Subcutaneous adipose tissue (tissue), 4 donors: ENCODE data around the gene EPHB3. TPM values are rescaled to one million over a fixed set of nuclear protein-coding genes. Genes with fewer than 3 reads are reported as not detected.

ENCODE experiments used
- total RNA-seq, 4 donors: library from RNA; depleted of rRNA; stranded (reverse); fragments of >200 nt; gene quantifications; one replicate each; pipeline ENCODE4 v1.1.0, GENCODE V29; 2016
- TF ChIP-seq, protein P1 (sequence below): fragments of 450-650 bp; IDR thresholded peaks from one replicate; pipeline ENCODE4 v1.5.1; 2016; ENCODE audit warnings: low read depth, mild to moderate bottlenecking, control low read depth, antibody characterized with exemption, moderate library complexity

The EPHB3 gene
- total RNA-seq, 4 donors from 2014 or later, result 0.17 to 0.22 TPM; not detected in 2

DNA sequence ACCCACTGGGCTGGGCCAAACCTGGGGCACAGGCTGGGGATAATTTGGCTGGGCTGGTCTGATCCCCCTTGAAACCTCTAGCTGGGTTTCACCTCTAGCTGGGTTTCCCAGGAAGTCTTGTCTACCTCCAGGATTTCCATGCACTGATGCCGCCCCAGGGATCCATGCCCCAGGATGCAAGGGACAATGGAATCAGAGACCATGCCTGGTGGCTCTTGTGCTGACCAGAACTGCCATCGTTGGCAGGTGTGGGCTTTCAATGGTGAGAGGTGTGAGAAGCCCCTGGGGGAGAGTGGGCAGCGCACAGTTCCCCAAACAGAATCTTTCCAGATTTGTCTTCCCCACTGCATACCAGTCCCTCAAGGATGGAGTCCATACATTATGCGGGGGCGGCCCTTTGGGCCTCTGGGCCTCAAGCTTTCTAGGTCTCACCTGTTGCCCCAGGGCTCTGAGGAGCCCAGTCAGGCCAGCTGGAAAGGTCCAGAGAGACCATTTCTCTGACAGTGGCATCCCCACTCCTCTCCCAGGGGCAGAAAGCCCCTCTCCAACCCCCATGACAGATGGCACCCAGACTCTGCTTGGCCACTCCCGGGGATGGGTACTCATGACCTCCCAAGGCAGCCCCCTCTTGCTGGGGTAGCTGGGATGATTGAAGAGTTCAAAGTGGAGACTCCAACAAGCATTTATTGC is 35.4 kb downstream of the EPHB3 start:
- TF ChIP-seq, protein P1, sequence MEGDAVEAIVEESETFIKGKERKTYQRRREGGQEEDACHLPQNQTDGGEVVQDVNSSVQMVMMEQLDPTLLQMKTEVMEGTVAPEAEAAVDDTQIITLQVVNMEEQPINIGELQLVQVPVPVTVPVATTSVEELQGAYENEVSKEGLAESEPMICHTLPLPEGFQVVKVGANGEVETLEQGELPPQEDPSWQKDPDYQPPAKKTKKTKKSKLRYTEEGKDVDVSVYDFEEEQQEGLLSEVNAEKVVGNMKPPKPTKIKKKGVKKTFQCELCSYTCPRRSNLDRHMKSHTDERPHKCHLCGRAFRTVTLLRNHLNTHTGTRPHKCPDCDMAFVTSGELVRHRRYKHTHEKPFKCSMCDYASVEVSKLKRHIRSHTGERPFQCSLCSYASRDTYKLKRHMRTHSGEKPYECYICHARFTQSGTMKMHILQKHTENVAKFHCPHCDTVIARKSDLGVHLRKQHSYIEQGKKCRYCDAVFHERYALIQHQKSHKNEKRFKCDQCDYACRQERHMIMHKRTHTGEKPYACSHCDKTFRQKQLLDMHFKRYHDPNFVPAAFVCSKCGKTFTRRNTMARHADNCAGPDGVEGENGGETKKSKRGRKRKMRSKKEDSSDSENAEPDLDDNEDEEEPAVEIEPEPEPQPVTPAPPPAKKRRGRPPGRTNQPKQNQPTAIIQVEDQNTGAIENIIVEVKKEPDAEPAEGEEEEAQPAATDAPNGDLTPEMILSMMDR, result no peak

DNA sequence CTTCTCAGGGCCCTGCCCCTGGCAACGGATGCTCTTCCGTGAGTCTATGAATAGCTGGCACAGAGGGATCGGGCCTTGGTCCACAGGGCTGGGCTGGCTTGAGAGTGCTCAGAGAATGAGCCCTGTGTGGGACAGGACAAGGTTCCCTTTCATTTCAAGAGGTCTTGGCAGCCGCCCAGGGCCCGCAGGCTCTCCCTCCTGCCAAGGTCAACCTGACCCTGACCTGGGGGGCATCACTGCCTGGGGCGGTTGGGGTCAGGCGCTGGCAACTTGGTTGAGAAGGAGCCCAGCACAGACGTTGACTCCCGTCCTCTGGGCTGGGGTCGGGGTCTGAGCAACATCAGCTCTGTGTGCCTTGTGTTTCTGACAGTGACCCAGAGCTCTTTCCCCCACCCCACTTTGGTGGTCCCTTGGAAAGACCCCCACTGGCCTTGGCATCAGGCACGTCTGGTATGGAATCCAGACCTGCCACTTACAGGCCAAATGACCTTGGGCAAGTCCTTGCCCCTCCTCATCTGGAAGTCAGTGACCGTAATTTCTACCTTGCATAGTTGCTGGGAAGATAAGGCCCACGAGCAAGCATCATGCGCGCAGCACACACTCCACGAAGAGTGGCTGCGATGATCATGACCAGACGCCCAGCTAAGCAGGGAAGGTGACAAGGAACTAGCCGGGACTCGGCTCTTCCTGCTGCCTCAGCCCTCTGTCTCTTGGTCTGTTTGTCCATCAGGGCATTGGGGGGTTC is 36.4 kb downstream of the EPHB3 start:
- TF ChIP-seq, protein P1, result no peak

DNA sequence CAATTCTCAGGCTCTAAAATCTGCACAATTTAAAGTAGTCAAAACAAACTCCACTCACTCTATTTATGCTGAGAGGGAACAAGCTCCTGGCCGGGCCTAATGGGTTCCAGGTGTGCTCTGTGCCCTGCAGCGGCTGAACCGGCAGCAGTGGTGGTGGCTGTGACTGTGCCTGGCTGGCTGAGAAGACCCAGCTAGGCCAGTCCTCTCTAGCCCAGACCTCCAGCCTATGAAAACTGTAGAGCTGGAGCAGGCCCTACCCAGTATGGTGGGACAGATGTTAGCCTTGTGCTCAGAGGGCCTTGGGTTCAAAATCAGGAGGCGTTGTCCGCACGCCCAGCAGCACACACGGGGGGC is 37.0 kb downstream of the EPHB3 start:
- TF ChIP-seq, protein P1, result no peak

DNA sequence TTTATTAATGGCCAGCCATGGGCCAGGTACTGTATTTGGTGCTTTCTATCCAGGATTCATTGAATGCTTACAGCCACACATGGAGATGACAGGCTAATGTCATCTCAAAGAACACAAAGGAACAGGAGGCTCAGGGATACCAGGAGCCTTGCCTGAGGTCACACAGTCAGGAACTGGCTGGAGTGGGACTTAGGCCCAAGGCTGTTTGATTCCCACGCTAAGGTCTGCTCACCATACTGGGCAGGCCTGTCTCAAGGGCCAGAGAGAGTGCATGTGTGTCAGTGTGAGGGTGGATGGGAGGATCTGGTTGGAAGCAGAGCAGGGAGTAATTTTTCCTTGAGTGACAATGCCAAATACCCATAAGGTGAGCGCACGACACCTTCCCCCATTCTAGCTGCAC is 37.6 kb downstream of the EPHB3 start:
- TF ChIP-seq, protein P1, result no peak

DNA sequence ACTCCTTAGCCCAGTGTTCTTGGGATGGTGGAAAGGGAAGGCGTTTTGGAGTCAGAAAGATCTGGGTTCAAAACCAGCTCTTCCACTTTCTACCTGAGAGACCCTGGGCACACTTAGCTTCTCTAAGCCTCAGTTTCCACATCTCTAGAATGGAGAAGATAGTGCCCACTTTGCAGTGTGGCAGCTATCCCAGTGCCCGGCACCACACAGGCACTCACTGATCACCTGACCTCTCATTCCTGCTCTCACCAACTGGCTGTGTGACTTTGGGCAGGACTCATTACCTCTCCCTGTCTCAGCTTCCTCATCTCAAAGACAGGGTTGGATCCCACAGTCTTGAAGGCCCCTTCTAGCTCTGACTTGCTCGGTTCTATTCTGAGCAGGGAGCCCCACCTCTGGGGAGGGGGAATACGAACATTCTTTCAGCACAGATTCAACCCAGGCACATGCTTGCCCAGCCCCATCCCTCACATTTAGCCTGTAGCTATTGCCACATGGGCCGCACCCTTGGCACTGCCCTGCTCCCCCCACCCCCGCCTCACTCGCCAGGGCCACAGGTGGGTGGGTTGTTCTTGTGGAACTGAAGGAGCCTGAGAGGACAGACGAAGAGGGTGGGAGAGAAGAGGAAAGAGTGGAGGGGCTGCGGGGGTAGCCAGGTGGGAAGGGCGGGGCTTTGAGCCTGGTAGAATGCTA is 39.2 kb downstream of the EPHB3 start:
- TF ChIP-seq, protein P1, result no peak

DNA sequence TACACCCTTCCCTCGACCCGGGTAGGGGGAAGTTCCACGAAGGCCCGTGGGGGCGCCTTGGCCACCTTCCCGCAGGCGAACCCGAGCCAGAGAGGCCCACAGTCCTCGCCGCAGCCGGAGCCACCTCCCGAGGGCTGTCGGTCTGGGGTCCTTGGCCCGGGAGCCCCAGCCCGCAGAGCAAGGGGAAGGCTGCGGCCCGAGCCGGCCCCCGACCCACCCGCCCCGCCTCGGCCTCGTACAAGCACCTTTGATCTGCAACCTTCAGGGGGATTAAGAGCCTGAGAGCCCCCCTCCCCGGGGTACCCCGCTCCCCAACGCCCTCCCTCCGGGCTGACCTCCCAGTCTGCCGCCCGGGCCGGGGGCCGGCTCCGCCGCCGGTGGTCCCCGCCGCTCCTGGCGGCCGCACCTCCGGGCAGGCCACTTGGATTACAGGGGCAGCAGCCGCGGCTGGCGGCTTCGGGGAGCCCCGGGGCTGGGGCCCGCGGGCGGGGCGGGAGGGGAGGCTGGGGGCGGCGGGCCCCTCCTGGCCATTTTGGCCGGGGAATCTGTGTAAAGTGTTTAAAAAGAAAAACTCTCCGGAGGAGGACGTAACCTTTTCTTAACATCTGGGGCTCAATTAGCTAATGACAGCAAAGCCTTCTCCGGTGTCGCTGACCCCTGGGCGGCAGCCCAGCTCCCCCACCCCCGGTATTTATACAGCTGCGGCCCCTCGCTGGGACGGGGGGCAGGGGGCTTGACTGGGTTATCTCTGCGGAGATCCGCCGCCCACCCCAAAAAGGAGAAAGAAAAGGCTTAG is 40.2 kb downstream of the EPHB3 start:
- TF ChIP-seq, protein P1, result no peak
